Peyer's patch (tissue), 4 donors: Measurements from ENCODE around the gene KIF6. TPM values are rescaled to one million over a fixed set of nuclear protein-coding genes. Genes with fewer than 3 reads are reported as not detected.

Experiments used
- DNase-seq, 3 donors: peaks; one replicate each; pipeline ENCODE4 v3.0.0-alpha.2; 2017 to 2019
- H3K27ac ChIP-seq, 4 donors: fragments of 200-600 bp; sonication (generic); one replicate each; pipeline ENCODE4 v1.5.1; 2016 to 2019
- H3K27me3 ChIP-seq, 2 donors: fragments of 200-600 bp; sonication (generic); one replicate each; pipeline ENCODE4 v1.5.1; 2019
- H3K36me3 ChIP-seq, 3 donors: fragments of 200-600 bp; sonication (generic); one replicate each; pipeline ENCODE4 v1.5.1; 2016 to 2019
- H3K4me1 ChIP-seq, 4 donors: fragments of 200-600 bp; sonication (generic); one replicate each; pipeline ENCODE4 v1.5.1; 2016 to 2019
- H3K4me3 ChIP-seq, 4 donors: fragments of 200-600 bp; sonication (generic); 1 replicate in 3 of 4; 2 replicates in 1 of 4; pipeline ENCODE4 v1.5.1; 2016 to 2019; ENCODE audit warnings: mild to moderate bottlenecking in 1 of 4
- H3K9me3 ChIP-seq, 4 donors: fragments of 200-600 bp; sonication (generic); one replicate each; pipeline ENCODE4 v1.5.1; 2016 to 2019; ENCODE audit warnings: mild to moderate bottlenecking in 1 of 4
- POLR2A ChIP-seq, 2 donors: fragments of 450-650 bp; IDR thresholded peaks; one replicate each; pipeline ENCODE4 v1.5.1; 2017; ENCODE audit warnings: antibody characterized with exemption in 2 of 2, mild to moderate bottlenecking in 2 of 2, moderate library complexity in 2 of 2
- total RNA-seq, 4 donors: library from RNA; depleted of rRNA; stranded (reverse); fragments of >200 nt; gene quantifications; one replicate each; pipeline ENCODE4 v1.1.0, GENCODE V29; 2016
- TF ChIP-seq, protein P1 (sequence below), 6 experiments: fragments of 450-650 bp in 4 of 6; fragments of 200-600 bp in 2 of 6; sonication (generic) in 1 of 6; IDR thresholded peaks; one replicate each; pipeline ENCODE4 v1.5.1; 2017 to 2019; ENCODE audit warnings: antibody characterized with exemption in 6 of 6, mild to moderate bottlenecking in 3 of 6, moderate library complexity in 1 of 6

Gene KIF6
- total RNA-seq, 4 donors from 2014 or later, result 0.83 TPM; not detected in 3

DNA sequence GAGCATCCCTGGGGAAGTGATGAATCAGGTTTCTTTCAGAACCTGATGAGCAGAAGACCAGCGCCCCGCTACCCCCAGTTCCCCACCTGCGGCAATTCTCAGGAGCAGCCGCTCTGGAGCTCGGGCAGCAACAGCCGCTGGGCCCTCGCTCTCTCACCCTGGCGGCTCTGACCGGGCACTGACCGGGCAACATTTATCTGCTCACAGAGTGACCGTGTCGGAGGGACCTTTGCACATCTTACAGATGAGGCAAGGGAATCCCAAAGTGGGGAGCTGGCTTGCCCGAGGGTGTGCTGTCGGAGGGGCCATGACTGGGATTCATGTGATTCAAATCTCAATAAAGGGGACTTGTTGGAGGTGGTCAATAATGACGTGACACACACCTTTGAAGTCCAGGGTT lies 376.5 kb downstream of the KIF6 start:
- DNase-seq, result no peak
- Histone ChIP-seq H3K4me3 (no peak overlapping the region), H3K9me3 (no peaks in the 10 kb centered on the region), H3K27ac (no peak overlapping the region), H3K27me3 (no peaks in the 10 kb centered on the region), H3K36me3 (no peaks in the 10 kb centered on the region), H3K4me1 (no peaks in the 10 kb centered on the region)
- TF ChIP-seq, protein P1, sequence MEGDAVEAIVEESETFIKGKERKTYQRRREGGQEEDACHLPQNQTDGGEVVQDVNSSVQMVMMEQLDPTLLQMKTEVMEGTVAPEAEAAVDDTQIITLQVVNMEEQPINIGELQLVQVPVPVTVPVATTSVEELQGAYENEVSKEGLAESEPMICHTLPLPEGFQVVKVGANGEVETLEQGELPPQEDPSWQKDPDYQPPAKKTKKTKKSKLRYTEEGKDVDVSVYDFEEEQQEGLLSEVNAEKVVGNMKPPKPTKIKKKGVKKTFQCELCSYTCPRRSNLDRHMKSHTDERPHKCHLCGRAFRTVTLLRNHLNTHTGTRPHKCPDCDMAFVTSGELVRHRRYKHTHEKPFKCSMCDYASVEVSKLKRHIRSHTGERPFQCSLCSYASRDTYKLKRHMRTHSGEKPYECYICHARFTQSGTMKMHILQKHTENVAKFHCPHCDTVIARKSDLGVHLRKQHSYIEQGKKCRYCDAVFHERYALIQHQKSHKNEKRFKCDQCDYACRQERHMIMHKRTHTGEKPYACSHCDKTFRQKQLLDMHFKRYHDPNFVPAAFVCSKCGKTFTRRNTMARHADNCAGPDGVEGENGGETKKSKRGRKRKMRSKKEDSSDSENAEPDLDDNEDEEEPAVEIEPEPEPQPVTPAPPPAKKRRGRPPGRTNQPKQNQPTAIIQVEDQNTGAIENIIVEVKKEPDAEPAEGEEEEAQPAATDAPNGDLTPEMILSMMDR (IDR thresholded peaks at IDR 0.05), result no peak
- no peak for TF ChIP-seq POLR2A (IDR thresholded peaks at IDR 0.05)

GRCh38 chr6:39347906-39348585 lies 377.2 kb downstream of the KIF6 start:
- Histone ChIP-seq H3K36me3 (no peaks in the 10 kb centered on the region), H3K4me3 (no peak overlapping the region), H3K9me3 (no peaks in the 10 kb centered on the region), H3K27me3 (no peaks in the 10 kb centered on the region), H3K4me1 (no peaks in the 10 kb centered on the region), H3K27ac (no peak overlapping the region)
- peak; percentile 31 to 82 (median 78) for DNase-seq
- TF ChIP-seq, protein P1 (IDR thresholded peaks at IDR 0.05), result peak; percentile 33 to 83 (median 76)
- no peak for TF ChIP-seq POLR2A (IDR thresholded peaks at IDR 0.05)

- no peak overlapping the region for H3K27ac ChIP-seq
- TF ChIP-seq, protein P1 (IDR thresholded peaks at IDR 0.05), result no peak
- TF ChIP-seq POLR2A (IDR thresholded peaks at IDR 0.05), result no peak
- no peak overlapping the region for H3K4me3 ChIP-seq
- no peaks in the 10 kb centered on the region for H3K27me3 ChIP-seq
- DNase-seq, result no peak
- no peaks in the 10 kb centered on the region for H3K4me1 ChIP-seq
- no peaks in the 10 kb centered on the region for H3K36me3 ChIP-seq
- H3K9me3 ChIP-seq, result no peaks in the 10 kb centered on the region
These were observed 378.0 kb downstream of the KIF6 start for GRCh38 chr6:39347206-39347605.

DNA sequence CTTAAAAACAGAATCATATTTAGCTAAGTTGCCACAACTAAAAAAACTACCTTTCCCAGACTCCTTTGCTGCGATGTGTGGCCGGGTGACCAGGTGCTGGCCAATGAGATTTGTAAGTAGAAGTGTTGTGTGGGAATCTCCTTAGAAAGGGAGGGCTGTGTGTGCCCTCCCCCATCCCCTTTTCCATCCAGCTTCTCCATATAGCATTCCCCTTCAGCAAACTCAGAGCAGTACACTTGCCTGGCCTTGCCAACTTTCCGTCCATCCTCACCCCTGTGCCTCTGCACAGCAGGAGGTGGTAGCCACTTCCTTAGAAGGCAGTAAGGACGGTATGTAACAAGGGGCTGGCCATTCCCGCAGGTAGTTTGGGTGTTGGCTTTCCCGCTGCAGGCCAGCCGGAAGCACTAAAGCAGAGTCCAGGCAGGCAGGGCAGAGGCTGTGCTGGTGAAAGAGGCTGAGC lies 380.4 kb downstream of the KIF6 start:
- DNase-seq, result no peak
- Histone ChIP-seq H3K4me1 (no peaks in the 10 kb centered on the region), H3K9me3 (no peaks in the 10 kb centered on the region), H3K4me3 (no peak overlapping the region), H3K27ac (no peak overlapping the region), H3K27me3 (no peaks in the 10 kb centered on the region), H3K36me3 (no peaks in the 10 kb centered on the region)
- TF ChIP-seq, protein P1 (IDR thresholded peaks at IDR 0.05), result no peak
- TF ChIP-seq POLR2A (IDR thresholded peaks at IDR 0.05), result no peak

GRCh38 chr6:39343396-39343870 lies 381.8 kb downstream of the KIF6 start:
- no peaks in the 10 kb centered on the region for H3K4me1 ChIP-seq
- no peaks in the 10 kb centered on the region for H3K9me3 ChIP-seq
- no peak for TF ChIP-seq POLR2A (IDR thresholded peaks at IDR 0.05)
- TF ChIP-seq, protein P1 (IDR thresholded peaks at IDR 0.05), result no peak
- H3K4me3 ChIP-seq, result no peak overlapping the region
- DNase-seq, result no peak
- H3K36me3 ChIP-seq, result no peaks in the 10 kb centered on the region
- no peaks in the 10 kb centered on the region for H3K27me3 ChIP-seq
- H3K27ac ChIP-seq, result peak overlapping the region in 3 of 4 donors; percentile 48 to 59 (median 49)
